H9 (cell line): ENCODE measurements around the gene GCAT. TPM values are rescaled to one million over a fixed set of nuclear protein-coding genes. Genes with fewer than 3 reads are reported as not detected.

ENCODE experiments used
- DNase-seq: peaks from one replicate; pipeline ENCODE4 v3.0.0-alpha.2; 2017
- H2AFZ ChIP-seq: one replicate; pipeline ENCODE4 v1.6.1; 2013; ENCODE audit warnings: mild to moderate bottlenecking, low read length, control low read depth, moderate library complexity
- H2AK5ac ChIP-seq: 2 replicates; pipeline ENCODE4 v1.6.1; 2013; ENCODE audit warnings: low read length, control low read depth, mixed read lengths; ENCODE audit not compliant: insufficient read length
- H2BK120ac ChIP-seq: one replicate; pipeline ENCODE4 v1.6.1; 2013; ENCODE audit warnings: low read depth, mild to moderate bottlenecking, low read length, control low read depth, inconsistent platforms; ENCODE audit not compliant: poor library complexity, severe bottlenecking
- H2BK12ac ChIP-seq: 2 replicates; pipeline ENCODE4 v1.6.1; 2013; ENCODE audit warnings: low read length, control low read depth, mixed read lengths, low read depth; ENCODE audit not compliant: insufficient read length
- H2BK15ac ChIP-seq: 2 replicates; pipeline ENCODE4 v1.6.1; 2013; ENCODE audit warnings: low read depth, low read length, control low read depth
- H2BK20ac ChIP-seq: one replicate; pipeline ENCODE4 v1.6.1; 2013; ENCODE audit warnings: low read depth, mild to moderate bottlenecking, low read length, control low read depth, inconsistent platforms; ENCODE audit not compliant: poor library complexity, severe bottlenecking
- H2BK5ac ChIP-seq: 2 replicates; pipeline ENCODE4 v1.6.1; 2013; ENCODE audit warnings: low read length, control low read depth, mixed read lengths; ENCODE audit not compliant: insufficient read length
- H3K14ac ChIP-seq: 2 replicates; pipeline ENCODE4 v1.6.1; 2013; ENCODE audit warnings: low read length, control low read depth; ENCODE audit not compliant: insufficient read depth
- H3K18ac ChIP-seq: 2 replicates; pipeline ENCODE4 v1.6.1; 2013; ENCODE audit warnings: low read depth, mild to moderate bottlenecking, mixed read lengths, low read length, control low read depth; ENCODE audit not compliant: insufficient read length
- H3K23ac ChIP-seq: 2 replicates; pipeline ENCODE4 v1.6.1; 2013; ENCODE audit warnings: low read length, control low read depth, mixed read lengths, low read depth; ENCODE audit not compliant: insufficient read length
- H3K23me2 ChIP-seq: 2 replicates; pipeline ENCODE4 v1.6.1; 2013; ENCODE audit warnings: low read depth, mild to moderate bottlenecking, mixed read lengths, low read length, control low read depth; ENCODE audit not compliant: insufficient read length, poor library complexity, severe bottlenecking
- H3K27ac ChIP-seq: 2 replicates; pipeline ENCODE4 v1.5.1; 2013; ENCODE audit warnings: low read length, control low read depth, mixed read lengths, low read depth; ENCODE audit not compliant: insufficient read length
- H3K27me3 ChIP-seq: 2 replicates; pipeline ENCODE4 v1.6.1; 2013; ENCODE audit warnings: low read length, control low read depth, inconsistent platforms; ENCODE audit not compliant: insufficient read depth
- H3K4ac ChIP-seq: 2 replicates; pipeline ENCODE4 v1.6.1; 2013; ENCODE audit warnings: low read depth, mild to moderate bottlenecking, control low read depth, inconsistent platforms, low read length, moderate library complexity
- H3K4me1 ChIP-seq: 2 replicates; pipeline ENCODE4 v1.6.1; 2013; ENCODE audit warnings: low read length, control low read depth, inconsistent platforms; ENCODE audit not compliant: insufficient read depth
- H3K4me2 ChIP-seq: 2 replicates; pipeline ENCODE4 v1.6.1; 2013; ENCODE audit warnings: low read length, control low read depth, mixed read lengths; ENCODE audit not compliant: insufficient read length, insufficient read depth
- H3K56ac ChIP-seq: 2 replicates; pipeline ENCODE4 v1.6.1; 2013; ENCODE audit warnings: low read depth, mild to moderate bottlenecking, mixed read lengths, low read length, control low read depth; ENCODE audit not compliant: insufficient read length
- H3K79me1 ChIP-seq: 2 replicates; pipeline ENCODE4 v1.6.1; 2013; ENCODE audit warnings: low read depth, mild to moderate bottlenecking, moderate library complexity, low read length, control low read depth, inconsistent platforms; ENCODE audit not compliant: insufficient read depth, poor library complexity, severe bottlenecking
- H3K79me2 ChIP-seq: 2 replicates; pipeline ENCODE4 v1.6.1; 2013; ENCODE audit warnings: low read length, control low read depth, inconsistent platforms; ENCODE audit not compliant: insufficient read depth
- H3K9ac ChIP-seq: 2 replicates; pipeline ENCODE4 v1.6.1; 2013; ENCODE audit warnings: low read length, control low read depth, mixed read lengths; ENCODE audit not compliant: insufficient read length; ENCODE audit errors: extremely low read depth
- H3K9me3 ChIP-seq: one replicate; pipeline ENCODE4 v1.6.1; 2013; ENCODE audit warnings: low read depth, low read length, inconsistent platforms; ENCODE audit not compliant: control insufficient read depth
- H3T11ph ChIP-seq: one replicate; pipeline ENCODE4 v1.6.1; 2013; ENCODE audit warnings: mild to moderate bottlenecking, low read length, control low read depth, inconsistent platforms
- H4K20me1 ChIP-seq: one replicate; pipeline ENCODE4 v1.6.1; 2013; ENCODE audit not compliant: control insufficient read depth, insufficient read length, insufficient read depth
- H4K5ac ChIP-seq: 2 replicates; pipeline ENCODE4 v1.6.1; 2013; ENCODE audit warnings: low read depth, mild to moderate bottlenecking, mixed read lengths, low read length, control low read depth; ENCODE audit not compliant: insufficient read length
- H4K8ac ChIP-seq: replicated peaks from 2 replicates; pipeline ENCODE4 v1.6.1; 2013; ENCODE audit warnings: low read length, control low read depth, mixed read lengths, low read depth; ENCODE audit not compliant: insufficient read length
- H4K91ac ChIP-seq: 2 replicates; pipeline ENCODE4 v1.6.1; 2013; ENCODE audit warnings: low read depth, mild to moderate bottlenecking, moderate library complexity, mixed read lengths, low read length, control low read depth; ENCODE audit not compliant: insufficient read length
- H3K27ac Mint-ChIP-seq, 3 experiments: 2 replicates in 2 of 3; 3 replicates in 1 of 3; pipeline ENCODE4 v1.8.0; 2020 to 2021; ENCODE audit warnings: mixed read lengths in 3 of 3, mild to moderate bottlenecking in 1 of 3, moderate library complexity in 1 of 3
- H3K27me3 Mint-ChIP-seq: 2 replicates; pipeline ENCODE4 v1.8.0; 2021; ENCODE audit warnings: low read depth, mild to moderate bottlenecking, moderate library complexity, mixed read lengths
- H3K36me3 Mint-ChIP-seq, 3 experiments: 2 replicates in 2 of 3; 3 replicates in 1 of 3; pipeline ENCODE4 v1.8.0; 2020 to 2021; ENCODE audit warnings: low read depth in 3 of 3, mixed read lengths in 3 of 3; ENCODE audit not compliant: insufficient read depth in 1 of 3
- H3K4me1 Mint-ChIP-seq, 2 experiments: 2 replicates each; pipeline ENCODE4 v1.8.0; 2020; ENCODE audit warnings: mixed read lengths in 2 of 2
- H3K4me3 Mint-ChIP-seq, 2 experiments: 2 replicates in 1 of 2; 3 replicates in 1 of 2; pipeline ENCODE4 v1.8.0; 2020 to 2021; ENCODE audit warnings: mild to moderate bottlenecking in 2 of 2, mixed read lengths in 2 of 2, moderate library complexity in 1 of 2
- H3K9me3 Mint-ChIP-seq, 2 experiments: 2 replicates in 1 of 2; 3 replicates in 1 of 2; pipeline ENCODE4 v1.8.0; 2020; ENCODE audit warnings: mild to moderate bottlenecking in 2 of 2, mixed read lengths in 2 of 2, moderate library complexity in 1 of 2
- CTCF ChIP-seq: fragments of 200-600 bp; sonication (generic); conservative IDR thresholded peaks from 3 replicates; pipeline ENCODE4 v1.8.0; 2021; ENCODE audit warnings: antibody characterized with exemption, mild to moderate bottlenecking
- WGBS: extraction: QIAGEN DNeasy Blood & Tissue Kit; methylation state at CpG from one replicate; pipeline ENCODE4 v1.1.7; 2013; ENCODE audit warnings: missing lambda C conversion rate, low lambda C conversion rate, mixed read lengths; ENCODE audit not compliant: insufficient read length; ENCODE audit errors: extremely low coverage; 5-methylcytosine and 5-hydroxymethylcytosine counted together
- total RNA-seq: library from RNA; stranded (reverse); gene quantifications from 2 replicates; pipeline ENCODE4 v1.2.1, GENCODE V29; 2021

The GCAT gene
- total RNA-seq, 1 experiment from 2014 or later, result 26.9 TPM

- Mint-ChIP-seq H3K27me3 (no peaks in the 10 kb centered on the region), H3K4me3 (no peak overlapping the region), H3K9me3 (no peaks in the 10 kb centered on the region), H3K4me1 (peaks cover 21 to 28% of the 10 kb centered on the region in 2 experiments), H3K36me3 (peaks cover 16 to 26% (median 21%) of the 10 kb centered on the region in 3 experiments; a peak in 6 of 7 replicates), H3K27ac (0 out of 7 replicates have a peak overlapping the region, but pooled peaks of 1 of the 3 experiments have one; percentile 44)
- no peak overlapping the region for H4K8ac ChIP-seq
- no peak overlapping the region for H3K14ac ChIP-seq
- H3K27me3 ChIP-seq, result 0 out of 2 replicates have a peak, but pooled peaks cover 2% of the 10 kb centered on the region
- TF ChIP-seq CTCF, result no peak
- no peak overlapping the region for H3K9ac ChIP-seq
- H2AK5ac ChIP-seq, result no peak overlapping the region
- H3K4ac ChIP-seq, result no peak overlapping the region
- H3K23ac ChIP-seq, result no peak overlapping the region
- no peaks in the 10 kb centered on the region for H3K9me3 ChIP-seq
- H4K91ac ChIP-seq, result no peak overlapping the region
- no peak overlapping the region for H2BK5ac ChIP-seq
- no peak overlapping the region for H3K18ac ChIP-seq
- H3K4me2 ChIP-seq, result no peak overlapping the region
- no peaks in the 10 kb centered on the region for H4K20me1 ChIP-seq
- no peak overlapping the region for H2AFZ ChIP-seq
- no CpG with 5 or more reads among the region's 2 CpGs for WGBS
- H3T11ph ChIP-seq, result no peak overlapping the region
- H2BK12ac ChIP-seq, result no peak overlapping the region
- H3K79me2 ChIP-seq, result peaks cover 10% of the 10 kb centered on the region
- H3K56ac ChIP-seq, result no peak overlapping the region
- no peak overlapping the region for H2BK15ac ChIP-seq
- H4K5ac ChIP-seq, result no peak overlapping the region
- H3K79me1 ChIP-seq, result peaks cover 15% of the 10 kb centered on the region
- H2BK120ac ChIP-seq, result no peak overlapping the region
- H3K4me1 ChIP-seq, result no peaks in the 10 kb centered on the region
- H2BK20ac ChIP-seq, result no peak overlapping the region
- DNase-seq, result no peak
- no peak overlapping the region for H3K27ac ChIP-seq
- peaks cover 6% of the 10 kb centered on the region for H3K23me2 ChIP-seq
These were observed 38.7 kb downstream of the GCAT start for GRCh38 chr22:37846433-37846832.
